Inferior parietal cortex (tissue), 1 donor: ENCODE data around the gene SLC4A3.

Source experiments
- DNase-seq: peaks from one replicate; pipeline ENCODE4 v3.0.0-alpha.2; 2016; ENCODE audit errors: extremely low spot score

The SLC4A3 gene

DNA sequence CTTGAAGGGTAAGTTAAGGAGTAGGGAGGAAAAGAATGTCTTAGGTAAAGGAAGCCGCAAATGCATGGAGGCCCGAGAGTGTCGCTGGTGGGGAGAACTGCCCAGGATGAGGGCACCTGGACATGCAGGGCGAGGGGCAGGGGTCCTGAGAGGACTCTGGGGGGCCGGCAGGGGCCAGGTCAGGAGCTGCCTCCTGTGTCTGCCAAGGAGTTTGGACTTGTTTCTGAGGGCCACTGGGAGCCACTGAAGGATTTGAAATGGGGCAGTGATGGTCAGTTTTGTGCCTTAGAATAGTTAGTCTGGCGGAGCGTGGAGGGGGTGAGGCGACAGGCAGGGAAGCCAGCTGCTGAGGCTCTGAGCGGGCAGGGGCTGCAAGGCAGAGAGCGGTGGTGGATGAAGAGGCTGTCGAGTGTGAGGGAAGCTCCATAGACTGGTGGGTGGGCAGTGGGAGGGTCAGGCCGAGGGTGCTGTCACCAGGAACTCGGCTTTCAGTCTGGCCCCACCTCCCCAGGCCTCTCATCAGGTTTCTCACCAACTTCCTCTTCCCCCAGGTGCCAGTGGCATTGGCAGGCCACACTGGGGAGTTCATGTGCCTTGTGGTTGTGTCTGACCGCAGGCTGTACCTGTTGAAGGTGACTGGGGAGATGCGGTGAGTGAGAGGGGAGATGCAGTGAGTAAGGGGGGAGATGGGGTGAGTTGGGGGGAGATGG, 14.7 kb upstream of the SLC4A3 start:
- DNase-seq, result no peak

DNA sequence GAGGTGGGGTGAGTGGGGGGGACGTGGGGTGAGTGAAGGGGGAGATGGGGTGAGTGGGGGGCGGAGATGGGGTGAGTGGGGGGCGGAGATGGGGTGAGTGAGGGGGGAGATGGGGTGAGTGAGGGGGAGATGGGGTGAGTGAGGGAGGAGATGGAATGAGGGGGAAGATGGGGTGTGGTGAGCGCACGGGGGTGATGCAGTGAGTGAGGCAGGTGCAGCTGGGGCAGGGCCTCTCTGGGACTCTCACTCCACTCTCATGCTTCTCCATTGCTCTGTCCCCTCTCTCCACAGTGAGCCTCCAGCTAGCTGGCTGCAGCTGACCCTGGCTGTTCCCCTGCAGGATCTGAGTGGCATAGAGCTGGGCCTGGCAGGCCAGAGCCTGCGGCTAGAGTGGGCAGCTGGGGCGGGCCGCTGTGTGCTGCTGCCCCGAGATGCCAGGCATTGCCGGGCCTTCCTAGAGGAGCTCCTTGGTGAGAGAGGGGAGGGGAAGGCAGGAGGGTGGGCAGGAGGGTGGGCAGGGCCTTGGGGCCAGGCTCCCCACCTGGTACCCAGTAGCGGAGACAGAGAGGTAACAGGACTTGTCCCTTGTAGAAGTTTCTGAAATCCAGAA, 13.9 kb upstream of the SLC4A3 start:
- no peak for DNase-seq

DNA sequence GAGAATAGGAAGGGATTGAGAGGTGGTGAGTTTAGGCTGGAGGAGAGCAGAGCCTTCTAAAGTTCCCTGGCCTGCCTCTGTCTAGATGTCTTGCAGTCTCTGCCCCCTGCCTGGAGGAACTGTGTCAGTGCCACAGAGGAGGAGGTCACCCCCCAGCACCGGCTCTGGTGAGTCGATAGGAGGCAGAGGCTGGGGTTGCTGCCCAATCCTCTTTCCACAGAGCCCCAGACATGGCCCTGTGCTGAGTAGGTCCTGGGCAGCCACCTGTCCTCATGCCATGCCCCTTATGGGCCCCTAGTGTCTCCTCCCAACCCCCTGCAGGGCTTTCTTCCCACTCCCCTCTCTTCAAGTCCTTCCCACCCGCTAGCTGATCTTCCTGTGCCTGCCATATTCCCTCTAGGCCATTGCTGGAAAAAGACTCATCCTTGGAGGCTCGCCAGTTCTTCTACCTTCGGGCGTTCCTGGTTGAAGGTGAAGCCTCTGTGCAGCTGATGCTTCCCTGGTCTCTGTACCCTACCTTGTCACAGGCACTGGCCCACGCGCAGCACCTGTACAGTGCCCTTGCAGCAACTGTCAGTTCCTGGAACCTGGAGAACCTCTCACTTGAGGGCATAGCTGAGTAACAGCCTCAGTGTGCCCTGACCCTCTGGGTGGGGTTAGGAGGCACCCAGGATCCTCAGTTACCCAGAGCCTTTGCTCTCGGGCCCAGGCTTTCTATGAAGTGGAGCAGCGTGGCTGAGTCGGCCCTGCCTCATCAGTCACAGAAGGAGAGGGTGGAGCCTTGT, 13.2 kb upstream of the SLC4A3 start:
- DNase-seq, result no peak

DNA sequence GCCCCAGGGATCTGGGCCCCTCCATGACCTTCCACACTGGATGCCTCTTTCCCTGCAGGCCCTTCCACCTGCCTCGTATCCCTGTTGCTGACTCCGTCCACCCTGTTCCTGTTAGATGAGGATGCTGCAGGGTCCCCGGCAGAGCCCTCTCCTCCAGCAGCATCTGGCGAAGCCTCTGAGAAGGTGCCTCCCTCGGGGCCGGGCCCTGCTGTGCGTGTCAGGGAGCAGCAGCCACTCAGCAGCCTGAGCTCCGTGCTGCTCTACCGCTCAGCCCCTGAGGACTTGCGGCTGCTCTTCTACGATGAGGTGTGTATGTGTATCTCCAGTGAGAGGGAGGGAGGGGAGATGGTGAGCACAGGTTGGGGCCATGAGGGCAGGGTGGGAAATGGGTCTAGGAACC, 12.4 kb upstream of the SLC4A3 start:
- DNase-seq, result no peak

DNA sequence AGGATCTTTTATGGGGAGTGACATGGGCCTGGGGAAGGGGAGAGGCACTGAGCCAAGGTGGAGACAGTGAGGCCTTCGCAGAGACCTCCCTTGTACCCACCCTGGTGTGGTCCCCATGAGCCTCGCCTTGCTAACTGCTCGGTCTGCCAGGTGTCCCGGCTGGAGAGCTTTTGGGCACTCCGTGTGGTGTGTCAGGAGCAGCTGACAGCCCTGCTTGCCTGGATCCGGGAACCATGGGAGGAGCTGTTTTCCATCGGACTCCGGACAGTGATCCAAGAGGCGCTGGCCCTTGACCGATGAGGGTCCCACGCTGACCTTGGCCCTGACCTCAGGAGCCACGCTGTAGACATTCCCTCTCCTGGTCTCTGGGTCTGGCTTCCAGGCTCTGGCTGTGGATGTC, 11.5 kb upstream of the SLC4A3 start:
- no peak for DNase-seq

DNA sequence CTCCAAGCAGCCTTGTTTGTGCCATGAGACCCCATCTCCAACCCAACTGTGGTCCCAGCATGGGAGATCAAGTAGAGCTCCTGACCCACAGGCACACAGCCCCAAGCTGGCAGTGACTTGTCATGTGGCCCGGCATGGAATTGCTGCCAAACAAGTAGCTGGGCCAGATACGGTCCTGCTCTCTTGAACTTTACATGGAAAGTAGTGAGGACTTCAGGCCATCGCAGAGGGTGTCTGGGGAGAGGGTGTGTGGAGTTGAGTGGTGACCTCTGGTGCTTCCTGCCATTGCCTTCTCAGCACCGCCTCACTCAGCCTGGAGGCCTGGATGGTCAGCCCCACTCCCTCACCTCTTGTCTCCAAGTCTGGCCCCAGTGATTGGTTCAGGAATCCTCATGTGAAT, 10.9 kb upstream of the SLC4A3 start:
- no peak for DNase-seq

DNA sequence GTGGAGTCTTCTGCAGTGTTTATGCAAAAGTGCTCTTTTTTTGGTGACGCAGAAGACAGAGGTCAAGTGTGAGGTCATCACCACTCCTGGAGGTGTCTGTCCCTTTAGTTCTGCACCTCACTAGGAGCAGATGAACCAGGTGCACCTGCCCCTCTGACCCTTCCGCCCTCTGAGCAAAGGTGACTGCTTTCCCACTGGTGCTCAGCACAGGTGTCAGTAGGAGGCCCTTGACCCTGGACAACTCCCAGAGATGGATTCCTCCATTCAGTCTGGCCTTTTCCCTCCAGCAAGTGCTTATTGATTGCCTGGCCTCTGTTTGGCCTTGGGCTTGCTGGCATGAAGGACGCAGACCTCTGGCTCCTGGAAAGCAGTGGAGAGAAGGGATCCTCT, 8.7 kb upstream of the SLC4A3 start:
- no peak for DNase-seq

DNA sequence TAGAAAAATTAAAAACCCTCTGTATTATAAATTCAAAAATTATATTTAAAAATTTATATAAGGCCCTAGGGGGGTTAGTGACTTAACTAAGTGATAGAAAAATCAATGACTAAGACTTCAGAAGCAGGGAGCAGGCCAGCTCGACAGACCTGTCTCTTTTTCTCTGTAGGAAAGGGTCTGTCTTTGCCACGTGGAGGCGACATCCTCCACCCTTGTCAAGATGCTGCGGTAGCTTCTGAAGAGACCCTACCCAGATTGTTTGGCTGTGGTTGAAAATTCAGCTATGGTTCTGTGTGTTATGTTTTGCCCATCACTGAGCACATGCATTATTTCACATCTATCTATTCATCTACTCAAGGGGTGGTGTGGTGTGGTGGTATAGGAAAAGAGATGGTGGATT, 8.2 kb upstream of the SLC4A3 start:
- no peak for DNase-seq

DNA sequence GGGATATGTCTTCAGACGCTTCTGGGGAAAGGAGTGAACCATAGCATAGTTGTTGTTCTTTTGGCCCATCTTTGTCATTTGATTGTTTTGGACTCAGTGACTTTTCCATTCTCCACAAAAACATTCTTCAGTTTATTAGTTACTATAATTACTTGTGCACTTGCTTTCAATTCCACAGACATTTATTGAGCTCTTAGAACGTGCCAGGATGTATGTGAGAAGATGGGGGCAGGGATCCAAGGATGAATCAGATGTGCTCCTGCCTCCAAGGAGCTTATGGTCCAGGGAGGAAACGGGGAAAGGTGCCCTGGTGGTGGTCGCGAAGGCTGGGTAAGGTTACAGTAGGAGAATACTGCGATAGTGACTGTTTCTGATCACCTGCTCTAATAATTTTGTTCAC, 6.9 kb upstream of the SLC4A3 start:
- no peak for DNase-seq

DNA sequence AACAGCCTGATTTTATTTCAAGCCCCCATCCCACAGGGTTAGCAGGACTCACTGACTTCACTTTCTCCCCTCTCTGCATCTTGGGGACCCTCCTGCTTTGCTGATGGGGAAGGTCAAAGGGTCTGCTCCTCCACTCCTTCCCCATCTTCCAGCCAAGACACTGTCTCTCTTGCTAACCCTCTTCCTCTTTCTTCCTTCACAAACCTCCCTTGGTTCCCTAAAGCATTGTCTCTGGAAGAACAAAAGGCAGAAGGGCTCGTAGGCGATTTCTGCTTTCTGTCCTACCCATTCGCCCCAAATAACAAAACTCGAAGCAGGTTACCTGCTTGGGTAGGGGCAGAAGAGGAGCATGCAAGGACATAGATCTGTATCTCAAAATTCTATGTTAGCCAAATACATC, 5.5 kb upstream of the SLC4A3 start:
- no peak for DNase-seq

DNA sequence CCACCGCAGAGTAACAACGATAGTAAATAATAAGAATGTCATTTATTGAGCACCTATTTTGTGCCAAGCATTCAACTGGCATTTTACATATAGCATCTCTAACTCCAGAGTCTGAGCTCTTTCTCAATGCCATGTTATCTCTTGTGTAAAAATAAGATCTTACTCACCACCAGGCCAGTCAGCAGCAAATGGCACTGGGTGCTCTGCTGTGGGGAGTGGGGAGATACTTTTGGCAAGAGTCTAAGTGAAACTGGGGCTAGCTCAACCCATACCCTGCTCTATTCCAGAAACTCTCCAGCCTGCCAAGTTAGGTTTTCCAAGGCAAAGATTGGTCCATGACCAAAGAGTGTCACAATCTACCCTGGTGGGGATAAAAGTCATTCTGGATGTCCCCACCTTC, 5.0 kb upstream of the SLC4A3 start:
- DNase-seq, result no peak

DNA sequence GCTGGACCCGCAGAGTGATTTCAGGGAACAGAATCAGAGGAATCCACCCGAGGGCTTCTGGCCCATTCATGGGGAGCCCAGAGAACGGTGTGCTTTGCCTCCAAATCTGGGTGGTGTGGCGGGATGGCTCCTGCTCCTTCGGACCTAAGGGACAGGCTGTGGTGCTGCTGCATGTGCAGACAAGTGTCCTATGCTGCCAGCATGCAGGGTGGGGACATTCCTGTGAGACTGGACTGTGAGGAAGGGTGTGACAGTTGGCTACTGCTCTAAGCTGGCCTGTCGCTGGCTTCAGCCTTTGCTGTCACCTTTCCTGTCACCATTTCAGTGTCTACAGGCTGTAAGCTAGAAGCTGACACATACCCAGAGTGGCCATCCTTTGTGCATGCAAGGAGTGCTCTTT, 2.9 kb upstream of the SLC4A3 start:
- no peak for DNase-seq

DNA sequence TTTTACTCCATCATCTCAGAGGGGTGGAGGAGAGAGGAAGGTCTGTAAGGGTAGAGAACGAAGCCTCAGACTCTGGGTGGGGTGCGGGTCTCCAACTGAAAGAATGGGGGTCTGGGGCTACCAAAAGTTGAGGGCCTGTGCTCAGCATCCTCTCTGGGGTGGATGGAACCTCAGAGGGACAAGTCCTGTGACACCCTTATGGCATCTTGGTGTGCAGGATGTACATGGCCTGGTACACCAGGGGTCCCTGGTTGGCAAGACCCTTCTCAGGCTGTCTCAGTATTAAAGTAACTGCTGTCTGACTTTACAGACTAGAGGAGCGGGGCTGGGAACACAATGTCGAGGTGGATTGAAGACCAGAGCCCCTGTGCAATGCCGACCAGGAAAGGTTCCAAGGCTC, 2.3 kb upstream of the SLC4A3 start:
- DNase-seq, result no peak

DNA sequence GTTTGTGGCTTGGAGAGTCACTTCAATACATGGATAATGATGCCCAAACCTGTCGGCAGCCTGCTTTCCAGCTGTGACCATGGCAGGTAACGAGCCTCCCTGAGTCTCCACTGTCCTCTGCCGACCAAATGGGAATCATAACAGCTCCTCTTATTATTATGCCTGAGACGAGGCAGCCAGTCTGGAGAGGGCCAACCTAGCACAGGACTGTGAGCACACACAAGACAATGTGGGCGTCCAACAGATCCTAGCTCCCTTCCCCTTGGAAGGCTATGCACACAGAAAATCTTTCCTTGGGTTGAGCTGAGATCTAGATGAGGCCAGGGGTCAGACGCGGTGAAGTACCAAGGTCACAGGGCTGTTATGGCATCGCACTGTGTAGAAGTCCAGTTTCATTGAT, 890 bp upstream of the SLC4A3 start:
- no peak for DNase-seq

DNA sequence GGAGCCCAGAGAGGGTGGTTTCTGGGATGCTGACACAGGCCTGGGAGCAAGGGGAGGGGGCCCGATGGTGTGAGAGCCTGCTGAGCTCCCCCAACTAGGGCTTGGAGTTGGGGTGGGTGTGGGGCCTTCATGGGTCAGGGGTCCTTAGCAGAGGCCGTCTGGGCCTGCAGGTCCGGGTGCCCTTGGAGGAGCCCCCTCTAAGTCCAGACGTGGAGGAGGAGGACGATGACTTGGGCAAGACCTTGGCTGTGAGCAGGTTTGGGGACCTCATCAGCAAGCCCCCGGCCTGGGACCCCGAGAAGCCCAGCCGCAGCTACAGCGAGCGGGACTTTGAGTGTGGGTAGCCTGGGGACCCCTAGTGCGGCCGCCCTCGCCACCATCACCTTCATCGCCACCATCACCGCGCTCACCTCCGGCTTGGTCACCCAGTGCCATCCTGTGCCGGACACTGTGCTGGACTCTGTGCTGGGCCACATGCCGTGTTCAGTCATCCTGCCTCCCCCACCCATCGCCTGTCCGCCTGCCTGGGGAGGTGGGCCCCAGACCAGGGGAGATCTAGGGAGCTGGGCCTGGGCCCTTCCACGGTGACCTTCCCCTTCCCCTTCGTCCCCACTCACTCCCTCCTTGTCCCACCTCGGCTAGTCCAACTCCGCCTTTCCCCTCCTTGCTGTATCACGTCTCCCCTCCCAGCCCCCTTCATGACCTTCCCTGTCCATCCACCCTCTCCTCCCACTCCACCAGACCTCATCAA, 980 bp downstream of the SLC4A3 start:
- DNase-seq, result no peak

DNA sequence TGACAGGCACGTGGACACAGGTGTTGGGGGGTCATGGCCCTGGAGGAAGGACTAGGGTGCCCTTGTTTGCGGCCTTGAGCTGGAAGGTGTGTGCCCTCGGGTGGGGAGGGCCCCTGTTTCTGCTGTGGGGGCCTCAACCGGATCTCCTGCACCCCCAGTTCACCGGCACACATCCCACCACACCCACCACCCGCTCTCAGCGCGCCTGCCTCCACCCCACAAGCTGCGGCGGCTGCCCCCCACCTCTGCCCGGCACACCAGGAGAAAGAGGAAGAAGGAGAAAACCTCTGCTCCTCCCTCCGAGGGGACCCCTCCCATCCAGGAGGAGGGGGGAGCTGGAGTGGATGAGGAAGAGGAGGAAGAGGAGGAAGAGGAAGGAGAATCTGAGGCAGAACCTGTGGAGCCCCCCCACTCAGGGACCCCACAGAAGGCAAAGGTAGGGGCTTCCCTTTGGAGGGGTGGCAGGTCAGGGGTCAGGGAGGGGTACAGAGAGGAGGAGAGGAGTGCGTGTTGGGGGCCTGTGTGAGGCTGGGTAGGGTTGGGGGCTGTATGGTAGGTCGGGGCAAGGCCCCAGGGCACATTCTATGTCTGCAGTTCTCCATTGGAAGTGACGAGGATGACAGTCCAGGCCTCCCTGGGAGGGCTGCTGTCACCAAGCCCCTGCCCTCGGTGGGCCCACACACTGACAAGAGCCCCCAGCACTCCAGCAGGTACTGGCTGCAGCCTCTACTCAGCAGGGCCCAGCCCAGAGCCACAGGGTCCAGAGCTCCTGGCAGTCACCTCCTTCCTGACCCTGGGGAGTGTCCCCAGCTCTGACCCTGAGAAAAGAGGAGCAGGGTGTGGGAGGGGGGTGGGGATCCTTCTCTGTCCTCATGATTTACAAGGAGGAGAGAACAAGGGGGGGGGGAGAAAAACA, 1.8 kb downstream of the SLC4A3 start:
- no peak for DNase-seq

DNA sequence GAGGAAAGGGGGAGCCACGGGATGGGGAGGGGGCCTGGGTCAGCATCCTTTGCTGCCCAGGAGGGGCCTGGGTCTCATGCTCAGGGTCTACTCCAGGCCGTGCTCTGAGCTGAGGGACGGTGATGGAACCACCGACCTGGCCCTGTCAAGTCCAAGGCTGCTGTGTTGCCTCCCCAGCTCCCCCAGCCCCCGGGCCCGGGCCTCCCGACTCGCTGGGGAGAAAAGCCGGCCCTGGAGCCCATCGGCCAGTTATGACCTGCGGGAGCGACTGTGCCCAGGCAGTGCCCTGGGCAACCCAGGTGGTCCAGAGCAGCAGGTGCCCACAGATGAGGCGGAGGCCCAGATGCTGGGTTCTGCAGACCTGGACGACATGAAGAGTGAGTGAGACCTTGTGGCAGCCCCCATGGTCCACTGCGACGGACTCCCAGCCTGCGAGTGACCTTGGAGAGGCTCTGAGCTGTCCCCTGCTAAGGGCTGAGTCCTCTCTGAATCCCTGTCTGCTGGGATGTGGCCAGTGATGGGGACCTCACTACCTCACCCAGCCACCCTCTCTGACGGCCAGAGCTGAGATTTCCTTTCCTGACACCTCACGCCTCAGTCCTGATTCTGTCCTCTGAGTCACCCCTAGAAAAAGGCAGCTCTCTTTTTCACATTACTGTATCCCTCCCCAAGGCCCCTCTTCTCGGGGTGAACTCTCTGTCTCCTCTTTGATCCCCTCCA, 2.7 kb downstream of the SLC4A3 start:
- no peak for DNase-seq

DNA sequence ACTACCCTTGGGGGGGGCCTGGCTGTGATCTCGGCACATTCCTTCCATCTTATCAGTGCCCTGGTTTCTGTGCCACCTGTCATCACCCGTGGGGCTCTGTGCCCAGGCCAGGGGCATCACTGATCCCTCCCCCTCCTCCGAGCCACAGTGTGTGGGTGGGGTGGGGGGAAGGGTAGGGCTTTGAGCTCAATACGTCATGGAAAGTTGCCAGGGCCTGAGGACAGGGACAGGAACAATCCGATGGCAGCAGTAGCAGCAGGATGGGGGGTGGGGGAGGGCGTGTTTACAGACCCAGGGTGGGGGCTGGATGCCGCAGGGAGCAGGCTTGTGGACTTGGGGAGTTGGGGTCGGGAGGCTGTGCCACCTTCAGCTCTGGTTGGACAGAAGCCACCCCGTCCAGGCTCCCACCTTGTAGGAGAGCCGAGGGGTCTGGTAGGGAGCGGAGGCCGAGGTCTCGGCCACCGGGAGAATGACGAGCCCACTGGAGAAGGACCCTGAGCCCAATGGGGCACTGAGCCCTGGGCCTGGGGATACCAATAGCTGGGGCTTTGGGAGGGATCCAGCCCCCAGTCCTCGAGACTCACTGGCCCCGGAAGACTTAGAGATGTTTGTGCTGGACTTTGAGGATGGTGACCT, 3.5 kb downstream of the SLC4A3 start:
- DNase-seq, result no peak

DNA sequence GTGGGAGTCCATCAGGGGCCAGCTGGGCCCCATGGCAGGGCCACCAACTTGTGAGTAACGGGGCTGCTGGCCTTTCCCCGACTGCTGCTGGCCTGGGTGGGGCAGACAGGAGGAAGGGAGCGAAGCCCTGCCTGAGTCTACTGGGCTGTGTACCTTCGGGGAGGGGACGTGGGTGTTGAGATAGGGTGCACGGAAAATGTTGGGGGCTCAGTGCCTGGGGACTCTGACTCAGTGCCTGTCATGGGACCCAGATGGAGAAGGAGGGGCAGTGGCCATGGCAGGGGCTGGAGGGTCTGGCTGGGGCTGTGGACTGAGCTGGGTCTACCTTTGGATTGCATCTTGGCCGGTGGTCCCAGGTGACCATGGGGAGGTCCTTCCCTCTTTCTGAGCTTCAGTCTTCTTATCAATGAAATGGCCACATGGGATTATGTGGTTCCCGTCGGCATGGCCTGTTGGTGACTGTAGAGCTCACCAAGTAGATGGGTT, 4.0 kb downstream of the SLC4A3 start:
- DNase-seq, result no peak
